ENCODE results near the gene ITLN1. TPM values are rescaled to one million over a fixed set of nuclear protein-coding genes. Genes with fewer than 3 reads are reported as not detected.
A peak's percentile ranks its signal among the peaks of the same experiment; 100 is the strongest.

Gene ITLN1
- total and polyA plus RNA-seq, 10 donors, result 0.52 to 3.6 (median 1.7) TPM

GRCh38 chr1:160866001-160866694, 18.8 kb downstream of the ITLN1 start:
- H3K27ac ChIP-seq, result no peak overlapping the region
- no peaks in the 10 kb centered on the region for H3K36me3 ChIP-seq
- H3K9me3 ChIP-seq, result no peaks in the 10 kb centered on the region
- H3K4me1 ChIP-seq, result peaks cover 0 to 53% (median 21%) of the 10 kb centered on the region in 6 donors
- TF ChIP-seq CTCF (IDR thresholded peaks at IDR 0.05 in 8 of 11, conservative IDR thresholded peaks at IDR 0.05 in 3 of 11) (no peak), POLR2AphosphoS5 (IDR thresholded peaks at IDR 0.05) (no peak), POLR2A (IDR thresholded peaks at IDR 0.05) (no peak)
- intact Hi-C loops (cut with DNase I; ENCODE audit: low total_unique reads), result no loop called here
- H3K4me3 ChIP-seq, result no peak overlapping the region
- peaks cover 0 to 4% (median 0%) of the 10 kb centered on the region in 7 donors for H3K27me3 ChIP-seq (replicated peaks in 1 of 7)
- no peak for DNase-seq

- no peak for DNase-seq
- Histone ChIP-seq H3K9me3 (no peaks in the 10 kb centered on the region), H3K27me3 (replicated peaks in 1 of 7) (peaks cover 0 to 9% (median 0%) of the 10 kb centered on the region in 7 donors), H3K36me3 (no peaks in the 10 kb centered on the region), H3K27ac (no peak overlapping the region), H3K4me1 (peaks cover 0 to 61% (median 25%) of the 10 kb centered on the region in 6 donors), H3K4me3 (no peak overlapping the region)
- intact Hi-C loops (cut with DNase I; ENCODE audit: low total_unique reads), result no loop called here
- 76 to 86% (median 82%) methylated on average over 5 of the region's 5 CpGs for WGBS, 5 donors
- TF ChIP-seq POLR2AphosphoS5 (IDR thresholded peaks at IDR 0.05), result no peak
- TF ChIP-seq CTCF (IDR thresholded peaks at IDR 0.05 in 8 of 11, conservative IDR thresholded peaks at IDR 0.05 in 3 of 11), result no peak
- no peak for TF ChIP-seq POLR2A (IDR thresholded peaks at IDR 0.05)
Observed at GRCh38 chr1:160865337-160865736, 19.6 kb downstream of the ITLN1 start.

- DNase-seq, result no peak
- 35 to 50% (median 38%) methylated on average over 2 of the region's 2 CpGs for WGBS, 5 donors
- no peaks in the 10 kb centered on the region for H3K36me3 ChIP-seq
- TF ChIP-seq CTCF (IDR thresholded peaks at IDR 0.05 in 8 of 11, conservative IDR thresholded peaks at IDR 0.05 in 3 of 11), result no peak
- no peak for TF ChIP-seq POLR2AphosphoS5 (IDR thresholded peaks at IDR 0.05)
- no peak for TF ChIP-seq POLR2A (IDR thresholded peaks at IDR 0.05)
- H3K27ac ChIP-seq, result peak overlapping the region in 3 of 8 donors; percentile 79 to 87 (median 81)
- H3K9me3 ChIP-seq, result no peaks in the 10 kb centered on the region
- peaks cover 0 to 67% (median 26%) of the 10 kb centered on the region in 6 donors for H3K4me1 ChIP-seq
- H3K27me3 ChIP-seq (replicated peaks in 1 of 7), result peaks cover 0 to 9% (median 0%) of the 10 kb centered on the region in 7 donors
- no peak overlapping the region for H3K4me3 ChIP-seq
- intact Hi-C loops (cut with DNase I; ENCODE audit: low total_unique reads), result no loop called here
Observed at GRCh38 chr1:160864173-160864572, 20.8 kb downstream of the ITLN1 start.

GRCh38 chr1:160863774-160864131, 21.2 kb downstream of the ITLN1 start:
- 62 to 78% (median 68%) methylated on average over 4 of the region's 4 CpGs for WGBS, 5 donors
- intact Hi-C loops (cut with DNase I; ENCODE audit: low total_unique reads), result no loop called here
- Histone ChIP-seq H3K9me3 (no peaks in the 10 kb centered on the region), H3K4me3 (no peak overlapping the region), H3K36me3 (no peaks in the 10 kb centered on the region), H3K27me3 (replicated peaks in 1 of 7) (peaks cover 0 to 9% (median 0%) of the 10 kb centered on the region in 7 donors), H3K27ac (peak overlapping the region in 6 of 8 donors; percentile 36 to 87 (median 72)), H3K4me1 (peaks cover 0 to 67% (median 26%) of the 10 kb centered on the region in 6 donors)
- no peak for TF ChIP-seq POLR2A (IDR thresholded peaks at IDR 0.05)
- TF ChIP-seq CTCF (IDR thresholded peaks at IDR 0.05 in 8 of 11, conservative IDR thresholded peaks at IDR 0.05 in 3 of 11), result no peak
- no peak for TF ChIP-seq POLR2AphosphoS5 (IDR thresholded peaks at IDR 0.05)
- no peak for DNase-seq
